ENCODE data around the gene KRIT1.

Gene KRIT1

GRCh38 chr7:92150450-92151017 lies 95.2 kb downstream of the KRIT1 start:
- DNase-seq (ENCODE audit: low read depth), result no peak

DNA sequence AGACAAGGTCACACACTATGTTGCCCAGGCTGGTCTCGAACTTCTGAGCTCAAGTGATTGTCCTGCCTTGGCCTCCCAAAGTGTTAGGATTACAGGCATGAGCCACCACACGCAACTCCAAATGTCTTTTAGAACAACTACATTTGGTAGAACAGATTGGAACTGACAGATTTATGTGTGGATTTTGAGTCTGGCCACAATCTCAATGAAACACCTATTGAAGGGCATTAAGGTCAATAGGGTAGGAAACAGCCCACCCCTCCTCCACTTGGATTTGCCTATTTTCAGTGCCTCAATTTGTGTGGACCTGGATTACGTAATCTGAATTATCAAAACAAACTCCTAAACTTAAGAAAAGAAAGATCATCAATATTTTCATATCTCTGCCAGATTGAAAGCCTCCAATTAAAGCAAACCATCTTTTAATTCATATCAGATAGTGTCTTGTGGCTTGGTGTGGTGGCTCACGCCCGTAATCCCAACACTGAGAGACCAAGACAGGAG lies 95.9 kb downstream of the KRIT1 start:
- no peak for DNase-seq (ENCODE audit: low read depth)
